ENCODE data around the gene GPR37. TPM values are rescaled to one million over a fixed set of nuclear protein-coding genes. Genes with fewer than 3 reads are reported as not detected.

Gene GPR37, protein sequence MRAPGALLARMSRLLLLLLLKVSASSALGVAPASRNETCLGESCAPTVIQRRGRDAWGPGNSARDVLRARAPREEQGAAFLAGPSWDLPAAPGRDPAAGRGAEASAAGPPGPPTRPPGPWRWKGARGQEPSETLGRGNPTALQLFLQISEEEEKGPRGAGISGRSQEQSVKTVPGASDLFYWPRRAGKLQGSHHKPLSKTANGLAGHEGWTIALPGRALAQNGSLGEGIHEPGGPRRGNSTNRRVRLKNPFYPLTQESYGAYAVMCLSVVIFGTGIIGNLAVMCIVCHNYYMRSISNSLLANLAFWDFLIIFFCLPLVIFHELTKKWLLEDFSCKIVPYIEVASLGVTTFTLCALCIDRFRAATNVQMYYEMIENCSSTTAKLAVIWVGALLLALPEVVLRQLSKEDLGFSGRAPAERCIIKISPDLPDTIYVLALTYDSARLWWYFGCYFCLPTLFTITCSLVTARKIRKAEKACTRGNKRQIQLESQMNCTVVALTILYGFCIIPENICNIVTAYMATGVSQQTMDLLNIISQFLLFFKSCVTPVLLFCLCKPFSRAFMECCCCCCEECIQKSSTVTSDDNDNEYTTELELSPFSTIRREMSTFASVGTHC
- total RNA-seq, result not detected
- long read RNA-seq, result 0 reads

DNA sequence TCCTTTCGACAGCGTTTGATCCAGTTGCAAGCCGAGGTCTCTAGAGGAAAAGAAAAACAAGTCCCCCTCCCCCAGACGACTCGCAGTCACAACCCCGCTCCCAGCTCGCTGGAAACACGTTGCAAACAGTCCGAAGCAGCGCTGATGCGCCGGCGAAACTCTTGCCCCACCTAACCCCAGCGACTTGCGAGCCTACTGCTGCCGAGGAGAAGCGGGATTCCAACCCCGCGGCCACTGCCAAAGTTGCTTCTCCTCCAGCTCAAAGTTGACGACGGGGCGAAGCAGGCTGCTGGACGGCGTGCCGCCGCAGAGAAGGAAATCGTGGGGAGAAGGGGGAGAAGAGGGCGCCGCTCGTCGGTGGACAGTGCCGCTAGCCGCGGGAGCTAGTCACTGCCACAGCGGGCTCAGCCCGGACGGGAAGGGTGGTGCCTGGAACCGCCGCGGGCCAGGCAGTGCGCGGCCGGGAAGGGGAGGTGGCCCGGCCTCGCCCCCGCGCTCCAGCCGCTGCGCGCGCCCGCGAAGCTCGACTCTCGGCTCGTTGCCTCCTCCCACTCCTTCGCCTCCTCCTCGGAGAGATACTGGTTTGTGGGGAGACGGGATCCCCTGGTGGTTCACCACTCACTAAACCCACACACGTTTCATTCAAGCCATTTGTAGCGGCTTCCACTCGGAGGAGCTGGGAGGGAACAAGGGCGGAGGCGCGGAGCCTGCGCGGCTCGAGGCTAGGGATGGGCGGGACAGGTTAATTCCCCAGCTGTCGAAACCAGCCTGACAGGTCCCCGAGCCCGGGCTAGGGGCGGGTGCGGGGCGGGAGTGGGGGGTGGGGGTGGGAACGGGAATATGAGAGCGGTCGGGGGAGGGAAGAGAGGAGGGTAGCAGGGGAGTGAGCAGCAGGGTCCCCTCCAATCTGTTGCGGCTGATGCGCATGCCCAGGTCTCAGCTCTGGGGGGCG lies at the start of gene GPR37:
Gene GPR37 (minus strand): TSS at position 392 of the 952 bp plus-strand sequence. CDS start 816 bp downstream, outside the sequence.
- intact Hi-C loops (cut with DNase I), result no loop called here
- ATAC-seq (peak; percentile 73), DNase-seq (ENCODE audit: missing footprints) (peak; percentile 65)

DNA sequence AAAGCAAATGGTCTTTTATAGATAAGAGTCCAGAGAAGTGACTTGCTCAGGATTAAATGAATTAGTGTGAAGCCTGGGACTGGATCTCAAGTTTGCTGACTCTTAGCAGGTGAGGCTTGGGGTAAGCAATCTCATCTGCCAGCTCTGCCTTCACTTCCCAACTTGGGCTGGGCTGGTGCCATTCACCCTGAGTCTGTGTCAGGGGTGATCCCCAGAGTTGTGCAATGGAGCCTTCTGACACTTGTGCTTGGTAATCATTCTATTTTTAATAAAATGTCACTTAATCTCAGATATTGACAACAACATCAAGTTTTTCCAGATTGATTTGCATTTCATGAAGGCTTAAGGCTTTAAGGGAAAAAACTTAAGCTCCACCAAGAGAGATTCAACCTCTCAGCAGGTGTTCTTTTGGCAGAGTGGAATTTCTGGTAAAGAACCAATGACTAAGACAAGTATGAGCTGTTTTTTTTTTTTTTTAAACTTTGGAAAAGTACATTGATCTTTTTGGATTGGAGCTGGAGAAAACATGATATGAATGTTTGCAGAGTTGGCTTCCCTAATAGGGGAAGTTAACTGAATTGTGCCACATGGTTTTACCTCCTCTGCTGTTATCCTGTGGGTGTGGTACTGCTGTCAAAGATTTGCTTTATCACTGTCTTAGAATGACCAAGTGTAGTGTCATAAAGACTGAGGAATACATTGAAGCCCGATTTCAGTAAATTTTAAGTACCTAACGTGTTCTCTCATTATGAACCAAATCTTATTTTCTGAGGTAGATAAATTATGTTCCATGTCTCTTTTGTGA lies 48.6 kb upstream of the GPR37 start:
- ATAC-seq (no peak), DNase-seq (ENCODE audit: missing footprints) (no peak)
- intact Hi-C loops (cut with DNase I), result no loop called here

DNA sequence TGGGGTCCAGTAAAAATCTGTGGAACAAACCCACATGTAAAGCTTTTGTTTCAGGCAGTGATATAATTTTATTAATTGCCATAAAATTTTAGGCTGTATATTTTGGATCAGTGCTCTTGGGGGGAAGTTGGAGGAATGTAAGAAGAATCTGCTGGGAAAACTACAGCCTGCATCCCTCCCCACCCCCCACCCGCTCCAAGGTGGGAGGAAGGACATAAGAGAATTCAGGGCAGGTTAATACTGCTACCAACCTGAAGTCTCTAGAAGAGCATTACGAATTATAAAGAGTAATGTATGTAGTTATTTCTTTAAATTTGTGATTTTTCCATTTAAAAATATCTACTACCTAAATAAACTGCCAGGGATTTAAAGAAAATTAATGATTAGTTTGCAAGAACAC lies 47.2 kb upstream of the GPR37 start:
- no peak for DNase-seq (ENCODE audit: missing footprints)
- intact Hi-C loops (cut with DNase I), result no loop called here
- ATAC-seq, result no peak

DNA sequence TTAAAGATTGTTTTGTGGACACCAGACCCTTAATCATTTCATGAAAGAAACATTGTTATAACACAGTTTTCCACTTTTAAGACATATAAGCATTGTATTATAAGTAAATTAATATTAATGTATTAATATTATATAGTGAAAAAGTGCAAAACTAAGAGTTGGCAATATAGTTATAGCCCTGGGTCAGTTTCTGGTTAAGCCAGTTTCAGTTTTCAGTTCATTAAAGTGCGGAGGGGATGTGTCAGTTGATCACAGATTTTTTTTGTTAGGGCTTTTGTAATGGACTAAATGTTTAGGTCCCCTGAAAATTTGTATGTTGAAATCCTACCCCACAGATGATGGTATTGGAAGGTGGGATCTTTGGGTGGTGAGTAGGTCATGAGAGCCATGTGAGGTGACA lies 45.7 kb upstream of the GPR37 start:
- no peak for ATAC-seq
- intact Hi-C loops (cut with DNase I), result no loop called here

DNA sequence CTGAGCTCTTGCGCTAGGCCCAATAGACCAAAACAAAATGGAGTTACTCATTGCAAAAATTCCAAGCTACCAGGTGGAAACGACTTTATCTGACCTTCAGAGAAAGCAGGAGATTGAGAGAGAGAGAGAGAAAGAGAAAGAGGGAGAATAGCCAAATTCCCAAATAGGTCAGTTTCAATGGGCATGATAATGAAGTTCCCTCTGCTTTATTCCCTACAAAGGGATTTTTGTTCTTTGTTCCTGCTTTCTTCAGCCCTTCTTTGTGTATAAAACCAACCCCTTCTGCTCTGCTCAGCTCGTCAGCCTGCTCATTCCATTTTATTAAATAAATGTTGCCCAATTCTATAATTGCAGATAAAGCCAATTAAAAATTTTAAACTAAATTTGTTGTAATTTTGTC lies 45.0 kb upstream of the GPR37 start:
- DNase-seq (ENCODE audit: missing footprints) (no peak), ATAC-seq (no peak)
- intact Hi-C loops (cut with DNase I), result no loop called here

More for the DNA sequence above, 45.7 kb upstream of the GPR37 start:
- no peak for DNase-seq (ENCODE audit: missing footprints)

DNA sequence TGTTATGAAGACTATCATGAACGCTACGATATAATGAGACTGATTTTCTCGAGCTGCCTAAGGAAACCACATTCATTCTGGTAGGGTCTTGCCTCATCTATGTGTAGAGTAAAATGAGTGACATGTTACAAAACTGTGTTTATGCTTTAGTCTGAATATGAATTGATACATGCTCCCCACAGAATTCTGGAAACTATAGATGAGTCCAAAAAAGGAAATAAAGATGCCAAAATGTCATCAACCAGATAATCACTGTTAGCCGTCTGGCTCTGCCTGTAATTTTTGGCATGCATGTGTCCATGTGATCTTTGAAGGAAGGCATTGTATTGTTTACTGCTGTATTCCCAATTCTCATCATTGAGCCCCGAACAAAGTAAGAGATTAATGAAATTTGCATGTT lies 42.6 kb upstream of the GPR37 start:
- DNase-seq (ENCODE audit: missing footprints) (no peak), ATAC-seq (no peak)
- intact Hi-C loops (cut with DNase I), result no loop called here

DNA sequence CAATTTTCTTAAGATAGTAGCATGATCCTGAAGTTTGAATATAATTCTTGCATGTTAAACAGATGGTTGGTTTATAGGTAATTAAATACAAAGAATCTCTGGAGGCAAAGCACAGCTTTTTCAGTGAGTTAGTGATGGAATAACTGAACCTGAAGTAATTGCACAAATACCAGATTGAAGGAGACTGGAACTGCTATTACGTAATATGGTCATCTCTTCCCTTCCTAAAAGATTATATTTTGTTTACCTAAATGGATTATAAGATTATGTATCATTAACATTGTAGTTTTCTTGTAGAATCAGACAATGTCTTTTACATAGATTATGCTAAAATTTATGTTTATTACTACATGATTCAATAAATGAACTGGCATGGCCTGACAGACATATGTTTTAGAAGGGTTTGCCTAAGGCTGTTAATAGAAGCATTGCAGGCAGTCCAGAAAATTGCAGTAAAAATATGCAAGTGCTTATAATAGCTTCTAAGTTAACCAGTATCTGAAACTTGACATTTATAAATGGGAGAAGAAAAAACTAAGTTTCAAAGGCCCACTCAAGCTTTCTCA lies 35.8 kb upstream of the GPR37 start:
- intact Hi-C loops (cut with DNase I), result no loop called here
- no peak for ATAC-seq
- no peak for DNase-seq (ENCODE audit: missing footprints)

DNA sequence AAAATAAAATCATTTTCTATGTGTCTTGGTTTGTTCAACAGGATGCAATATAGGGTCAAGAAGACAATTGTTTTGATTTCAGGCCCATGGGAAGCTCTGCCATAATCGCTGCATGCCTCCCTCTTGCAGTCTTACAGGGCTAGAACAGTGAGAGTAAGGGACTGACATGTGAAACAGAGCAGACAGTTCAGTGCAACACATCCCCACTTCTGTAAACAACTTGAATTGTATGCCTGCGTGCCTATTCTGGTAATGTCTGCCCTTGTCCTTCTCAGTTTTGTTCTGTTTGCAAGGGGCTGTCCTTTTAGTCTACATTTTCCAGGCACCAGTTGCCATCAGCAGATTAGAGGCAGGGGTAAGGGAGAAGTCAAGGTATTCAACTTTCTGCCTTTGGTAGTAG lies 34.8 kb upstream of the GPR37 start:
- ATAC-seq (no peak), DNase-seq (ENCODE audit: missing footprints) (no peak)
- intact Hi-C loops (cut with DNase I), result no loop called here

DNA sequence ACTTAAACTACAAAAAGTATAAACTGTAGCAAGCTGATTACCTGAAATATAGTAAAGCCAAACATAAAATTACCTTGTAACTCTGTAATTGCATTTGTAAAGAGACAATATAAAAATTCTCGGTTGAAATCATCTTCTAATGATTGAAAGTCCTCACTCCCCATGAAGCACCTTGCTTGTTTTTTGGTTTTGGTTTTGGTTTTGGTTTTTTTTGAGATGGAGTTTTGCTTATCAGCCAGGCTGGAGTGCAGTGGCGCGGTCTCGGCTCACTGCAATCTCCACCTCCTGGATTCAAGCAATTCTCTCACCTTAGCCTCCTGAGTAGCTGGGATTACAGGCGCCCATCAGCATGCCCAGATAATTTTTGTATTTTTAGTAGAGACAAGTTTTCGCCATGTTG lies 33.9 kb upstream of the GPR37 start:
- no peak for ATAC-seq
- intact Hi-C loops (cut with DNase I), result no loop called here
- no peak for DNase-seq (ENCODE audit: missing footprints)

DNA sequence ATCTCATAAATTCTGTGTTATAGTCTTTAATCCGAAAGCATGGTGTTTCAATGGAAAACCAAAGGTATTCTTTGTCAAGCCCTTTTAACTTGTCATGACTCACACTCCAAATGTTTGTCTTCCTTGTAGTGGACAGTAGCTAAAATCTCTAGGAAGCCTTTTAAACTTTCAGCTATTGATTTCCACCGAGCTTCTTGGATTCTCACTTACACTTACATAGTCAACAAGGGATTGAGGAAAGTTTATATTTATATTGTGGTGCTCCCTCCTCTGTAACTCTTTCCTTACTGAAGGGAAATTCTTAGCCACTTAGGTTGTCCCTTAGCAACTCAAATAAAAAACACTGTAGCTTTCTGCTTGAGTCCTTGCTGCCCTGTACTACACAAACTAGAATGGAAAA lies 31.2 kb upstream of the GPR37 start:
- intact Hi-C loops (cut with DNase I), result no loop called here
- no peak for DNase-seq (ENCODE audit: missing footprints)
- ATAC-seq, result no peak

DNA sequence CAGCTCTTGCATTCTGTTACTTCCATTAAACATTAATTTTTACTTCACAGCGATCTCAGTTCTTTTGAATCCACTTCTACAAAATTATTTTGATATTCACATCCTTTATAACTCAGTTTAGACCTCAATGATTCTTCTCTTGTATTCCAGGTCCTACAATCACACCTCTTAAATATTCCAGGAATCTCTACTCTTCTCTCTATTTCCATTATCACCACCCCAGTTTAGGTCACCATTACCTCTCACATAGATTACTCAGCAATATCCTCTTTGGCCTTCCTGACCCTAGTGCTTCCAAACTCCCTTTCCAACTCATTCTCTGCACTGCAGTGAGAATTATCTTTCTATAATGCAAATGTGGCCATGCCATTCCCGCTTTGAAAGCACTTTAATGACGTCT lies 27.1 kb upstream of the GPR37 start:
- DNase-seq (ENCODE audit: missing footprints) (no peak), ATAC-seq (no peak)
- intact Hi-C loops (cut with DNase I), result no loop called here

DNA sequence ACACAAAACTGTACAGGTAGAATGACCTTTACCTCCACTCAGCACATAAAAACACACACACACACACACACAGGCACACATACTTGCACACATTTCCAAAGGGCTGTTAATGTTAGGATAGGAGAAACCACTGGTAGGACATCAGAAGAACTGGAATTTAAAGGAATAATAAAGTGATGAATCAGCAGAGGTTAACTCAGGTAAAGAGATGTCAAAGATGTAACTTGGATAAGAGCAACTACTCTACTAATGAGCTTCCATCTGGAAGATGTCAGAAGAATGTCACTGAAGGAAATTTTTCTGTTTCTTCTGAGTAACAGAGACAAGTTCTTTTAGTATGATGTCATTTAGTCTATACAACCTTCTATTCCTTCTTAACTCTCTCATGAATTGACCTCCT lies 26.4 kb upstream of the GPR37 start:
- ATAC-seq (no peak), DNase-seq (ENCODE audit: missing footprints) (no peak)
- intact Hi-C loops (cut with DNase I), result no loop called here

DNA sequence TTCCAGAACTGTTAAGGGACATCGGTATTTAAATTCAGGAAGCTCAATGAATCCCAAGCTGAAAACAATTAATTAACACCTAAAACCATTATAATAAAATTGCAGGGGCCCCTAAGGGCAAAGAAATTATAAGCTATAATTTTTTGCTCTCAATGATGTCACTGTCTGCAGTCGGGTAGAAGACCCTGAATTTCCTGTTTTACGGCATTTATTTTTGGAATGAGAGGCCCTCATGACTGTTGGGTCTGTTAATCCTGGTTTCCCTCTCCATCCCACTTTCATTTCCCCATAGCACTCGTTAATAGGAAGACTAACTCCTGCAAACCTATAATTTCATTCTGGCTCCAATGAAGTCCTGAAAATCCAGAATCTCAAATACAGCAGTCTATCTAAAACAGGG lies 25.8 kb upstream of the GPR37 start:
- DNase-seq (ENCODE audit: missing footprints) (no peak), ATAC-seq (no peak)
- intact Hi-C loops (cut with DNase I), result no loop called here

DNA sequence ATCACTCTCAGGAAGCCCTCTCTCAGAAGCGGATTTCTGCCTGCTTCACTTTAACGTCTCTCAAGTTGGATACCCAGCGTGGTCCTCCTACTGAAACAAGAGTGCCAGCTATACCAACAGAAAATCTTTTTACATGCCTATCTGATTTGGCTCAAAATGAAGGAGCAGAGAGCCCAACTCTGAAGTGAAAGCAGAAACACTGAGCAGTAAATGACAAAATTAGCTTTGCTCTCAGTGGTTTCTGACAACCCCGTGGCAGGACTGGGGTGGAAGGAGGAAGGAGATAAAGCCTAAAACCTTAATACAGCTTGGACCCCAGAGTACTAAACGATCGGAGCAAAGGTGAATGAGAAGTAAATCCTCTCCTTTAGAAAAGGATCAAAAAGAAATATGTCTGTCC lies 25.1 kb upstream of the GPR37 start:
- DNase-seq (ENCODE audit: missing footprints), result no peak
- ATAC-seq, result no peak
- intact Hi-C loops (cut with DNase I), result no loop called here

DNA sequence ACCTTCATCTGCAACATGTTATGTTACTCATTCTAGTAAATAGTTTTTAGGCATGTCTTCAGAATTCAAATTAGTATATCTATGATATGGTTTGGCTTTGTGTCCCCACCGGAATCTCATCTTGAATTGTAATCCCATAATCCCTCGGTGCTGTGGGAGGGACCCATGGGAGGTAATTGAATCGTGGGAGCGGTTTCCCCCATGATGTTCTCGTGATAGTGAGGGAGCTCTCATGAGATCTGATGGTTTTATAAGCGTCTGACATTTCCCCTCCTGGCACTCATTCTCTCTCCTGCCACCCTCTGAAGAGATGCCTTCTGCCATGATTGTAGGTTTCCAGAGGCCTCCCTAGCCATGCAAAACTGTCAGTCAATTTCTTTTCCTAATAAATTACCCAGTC lies 20.4 kb upstream of the GPR37 start:
- intact Hi-C loops (cut with DNase I), result loop anchor here (2.0 to 5.0 kb wide), 2 partner anchors 615 to 629 kb away; no protein-coding TSS in a partner anchor
- DNase-seq (ENCODE audit: missing footprints), result no peak
- ATAC-seq, result no peak

DNA sequence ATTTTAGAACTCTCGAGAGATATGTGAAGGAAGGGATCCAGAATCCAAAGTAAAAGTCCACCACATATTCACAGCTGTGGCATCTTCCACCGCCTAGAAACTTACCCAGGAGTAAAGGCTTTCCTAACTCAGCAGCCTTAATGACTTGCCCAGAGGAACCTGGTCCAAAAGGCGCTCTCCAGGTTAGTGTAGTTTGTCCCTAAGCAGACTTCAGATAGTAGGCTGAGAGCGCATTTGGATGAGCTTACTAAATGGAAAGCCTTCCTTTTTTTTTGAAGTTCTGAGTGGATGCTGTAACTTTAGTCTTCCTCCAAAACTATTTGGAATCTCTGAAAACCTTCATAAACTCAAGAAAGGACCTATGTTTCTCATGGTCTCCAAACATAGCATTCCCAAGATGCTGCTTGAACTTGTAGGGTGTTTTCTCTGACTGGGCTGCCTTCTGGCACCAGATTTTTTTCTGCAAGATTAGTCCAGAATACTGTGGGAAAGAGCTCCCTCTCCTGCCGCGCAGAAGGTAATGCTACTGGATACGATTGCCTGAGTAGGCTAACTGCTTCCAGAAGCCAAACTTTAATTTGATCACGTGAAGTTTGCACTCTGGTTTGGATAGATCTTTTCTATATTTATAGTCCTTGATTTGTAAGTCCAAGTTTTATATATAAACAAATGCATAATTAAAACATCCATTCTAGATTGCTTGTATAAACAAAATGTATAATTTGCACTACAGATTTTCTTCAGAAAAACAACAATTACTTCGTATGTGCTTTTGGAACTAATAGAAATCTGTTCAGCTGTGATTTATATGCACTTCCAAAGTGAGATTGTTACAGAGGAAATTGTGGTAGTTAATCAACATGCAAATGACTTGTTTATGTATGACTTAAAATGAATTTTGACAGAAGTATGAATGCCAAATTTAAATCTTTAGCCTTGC lies 19.6 kb upstream of the GPR37 start:
- intact Hi-C loops (cut with DNase I), result loop anchor here (2.0 to 5.0 kb wide), 2 partner anchors 614 to 628 kb away; no protein-coding TSS in a partner anchor

DNA sequence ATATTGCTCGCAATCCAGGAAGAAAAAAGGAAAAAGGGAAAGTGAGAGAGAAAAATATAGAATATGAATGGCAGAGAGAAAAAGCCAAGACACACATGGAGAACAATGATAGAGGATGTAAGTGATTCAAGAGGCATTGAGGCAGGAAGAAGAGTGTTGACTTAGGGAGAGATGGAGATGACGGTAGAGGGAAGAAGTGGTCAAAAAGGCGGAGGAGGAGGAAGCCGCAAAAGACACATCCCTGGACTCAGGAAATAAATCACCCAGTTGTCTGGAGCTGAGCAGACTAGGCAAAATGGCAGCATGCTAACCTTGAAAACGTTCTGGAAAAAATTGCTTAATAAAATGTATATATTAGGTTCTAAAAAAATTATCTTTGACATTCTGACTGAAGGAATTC lies 17.7 kb upstream of the GPR37 start:
- no peak for DNase-seq (ENCODE audit: missing footprints)
- ATAC-seq, result no peak
- intact Hi-C loops (cut with DNase I), result no loop called here

More for the DNA sequence above, 19.6 kb upstream of the GPR37 start:
- ATAC-seq (peak; percentile 60), DNase-seq (ENCODE audit: missing footprints) (no peak)
